GM11168 (cell line): ENCODE measurements around the gene TRIO.

ENCODE experiments used
- in situ Hi-C: fragments of 300-500 bp; cut with MboI; formaldehyde crosslinking; loops from one replicate; pipeline ENCODE4 v1.12.0; 2022; ENCODE audit warnings: low sequenced_read_pairs; ENCODE audit not compliant: unreplicated experiment

TRIO gene

DNA sequence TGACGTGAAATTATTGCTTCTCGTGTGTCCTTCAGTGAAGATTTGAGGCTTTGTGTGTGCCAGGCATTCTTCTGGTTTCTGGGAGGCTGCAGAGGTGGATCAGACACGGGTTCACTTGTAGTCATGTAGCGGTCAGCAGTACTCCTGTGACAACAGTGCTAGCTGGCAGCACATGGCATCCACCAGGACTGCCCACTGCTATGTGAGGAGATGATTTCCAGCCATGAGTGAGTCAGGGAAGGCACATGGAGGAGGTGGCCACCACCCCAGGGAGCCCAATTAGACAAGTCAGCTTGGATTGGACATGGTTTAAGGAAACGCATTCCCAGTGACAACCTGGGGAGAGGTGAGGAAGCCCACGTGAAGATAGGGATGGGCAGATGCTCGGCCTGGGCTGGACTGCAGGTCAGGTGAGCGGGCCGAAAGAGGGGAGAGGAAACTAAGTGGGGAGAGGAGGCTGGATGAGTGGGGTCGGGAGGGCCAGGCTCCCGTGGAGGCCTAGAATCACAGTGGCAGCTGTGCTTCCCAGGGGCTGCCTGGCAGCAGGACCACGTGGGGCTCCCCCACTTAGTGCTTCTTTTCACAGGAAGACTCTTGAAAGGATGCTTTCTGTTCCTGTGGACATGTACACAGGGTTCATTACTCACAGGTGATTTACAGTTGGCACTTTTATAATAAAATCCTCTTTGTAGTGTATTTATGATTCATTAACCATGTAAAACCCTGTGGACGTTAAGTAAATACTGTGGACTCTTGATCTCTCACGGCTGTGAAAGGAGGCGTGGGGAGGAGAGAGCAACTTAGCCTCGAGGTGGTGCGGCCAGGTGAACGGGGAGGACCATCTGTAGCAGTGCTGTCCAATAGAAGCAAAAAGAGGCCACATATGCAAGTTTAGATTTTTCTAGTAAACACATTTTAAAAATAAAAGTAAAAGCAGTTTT lies 358.5 kb downstream of the TRIO start:
- in situ Hi-C loops: no loop called here

DNA sequence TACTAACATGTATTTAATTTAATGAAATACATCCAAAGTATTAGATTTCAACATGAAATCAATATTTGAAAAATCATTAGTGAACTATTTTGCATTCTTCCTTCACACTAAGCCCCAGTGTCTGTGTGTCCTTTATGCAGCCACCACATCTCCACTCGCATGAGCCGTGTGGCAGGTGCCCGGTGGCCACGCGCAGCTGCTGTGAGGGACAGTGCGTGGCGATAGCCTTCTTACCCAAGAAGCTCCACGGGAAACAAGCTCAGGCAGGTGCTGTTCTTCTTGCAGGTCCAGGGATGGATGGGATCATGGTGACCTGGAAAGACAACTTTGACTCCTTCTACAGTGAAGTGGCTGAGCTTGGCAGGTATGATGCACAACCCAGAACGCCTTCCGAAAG lies 359.1 kb downstream of the TRIO start:
- in situ Hi-C loops: no loop called here

- in situ Hi-C loops: no loop called here
Measured at GRCh38 chr5:14503017-14503680, 360.0 kb downstream of the TRIO start.

GRCh38 chr5:14503681-14504331 lies 360.7 kb downstream of the TRIO start:
- in situ Hi-C loops: no loop called here

- in situ Hi-C loops: no loop called here
Measured at GRCh38 chr5:14504332-14504727, 361.2 kb downstream of the TRIO start.

DNA sequence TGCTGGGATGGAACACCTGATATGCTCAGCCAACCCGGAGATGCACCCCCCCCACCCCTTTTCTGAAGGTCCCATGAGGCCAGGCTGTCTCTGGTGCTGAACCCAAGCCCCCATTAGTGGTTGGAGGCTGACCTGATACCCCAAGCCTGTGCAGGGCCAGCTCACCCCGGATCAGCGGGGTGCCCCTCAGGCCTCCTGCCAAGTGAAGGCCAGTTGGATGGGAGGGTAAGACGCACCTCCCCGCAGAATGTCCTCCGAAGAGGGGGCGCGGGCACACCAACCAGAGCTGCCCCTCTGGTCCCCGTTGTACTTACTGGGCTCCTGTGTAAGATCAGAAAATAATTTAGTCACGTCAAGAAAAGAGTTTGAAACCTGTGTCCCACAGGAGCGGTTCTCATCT lies 361.7 kb downstream of the TRIO start:
- in situ Hi-C loops: no loop called here

DNA sequence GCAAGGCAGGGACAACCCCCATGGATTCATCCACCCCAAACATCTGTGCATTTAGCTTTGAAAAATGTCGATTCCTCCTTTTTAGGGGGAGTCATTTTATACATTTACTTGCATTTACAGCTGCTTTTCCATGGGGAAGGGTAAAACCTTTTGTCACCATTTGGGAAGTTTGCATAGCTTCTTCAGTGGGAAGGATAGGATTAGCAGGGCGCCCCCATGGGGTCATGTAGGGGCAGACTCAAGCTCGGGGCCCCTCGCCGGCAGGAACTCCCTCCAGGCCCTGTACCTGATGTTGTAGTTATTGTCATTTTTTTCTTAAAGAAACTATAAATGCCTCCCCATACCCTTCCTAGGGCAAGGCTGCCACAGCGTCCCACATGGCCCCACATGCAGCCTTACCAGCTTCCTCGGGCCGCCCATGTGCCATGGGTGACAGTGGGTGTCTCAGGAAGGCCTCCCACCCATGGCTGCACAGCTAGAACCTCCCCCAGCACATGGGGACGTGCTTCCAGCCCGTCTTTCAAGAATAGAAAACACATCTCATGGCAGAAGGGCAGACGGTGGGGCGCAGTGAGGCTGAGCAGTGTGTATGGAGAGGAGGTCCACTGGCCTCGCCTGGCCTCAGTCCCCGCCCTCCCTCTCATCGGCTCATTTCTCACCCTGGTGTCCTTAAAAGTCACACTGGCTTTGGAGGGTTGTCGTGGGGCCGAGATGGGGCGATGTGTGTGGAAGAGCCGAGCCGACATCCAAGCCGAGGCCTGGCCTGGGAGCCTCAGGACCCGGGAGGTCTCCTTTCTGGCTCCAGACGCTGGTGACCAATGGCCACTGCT lies 362.4 kb downstream of the TRIO start:
- in situ Hi-C loops: no loop called here

GRCh38 chr5:14506140-14506538 lies 363.0 kb downstream of the TRIO start:
- in situ Hi-C loops: no loop called here

DNA sequence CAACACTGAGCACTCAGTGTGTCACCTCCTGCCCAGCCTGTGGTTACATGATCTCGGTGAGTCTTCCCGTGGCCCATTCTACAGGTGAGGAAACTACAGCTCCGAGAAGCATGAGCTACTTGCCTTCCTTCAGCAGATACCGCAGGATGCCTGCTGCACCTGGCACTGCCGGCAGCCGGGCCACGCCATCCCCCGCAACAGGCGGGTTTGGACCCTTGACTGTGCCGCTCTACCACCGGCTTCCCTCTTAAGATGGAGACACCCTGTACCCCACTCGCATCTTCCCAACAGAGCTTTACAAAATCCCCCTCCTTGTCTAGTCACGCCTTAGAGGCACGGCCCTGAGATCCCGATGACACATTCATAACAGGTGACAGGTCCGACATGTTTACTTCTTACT lies 363.5 kb downstream of the TRIO start:
- in situ Hi-C loops: no loop called here

DNA sequence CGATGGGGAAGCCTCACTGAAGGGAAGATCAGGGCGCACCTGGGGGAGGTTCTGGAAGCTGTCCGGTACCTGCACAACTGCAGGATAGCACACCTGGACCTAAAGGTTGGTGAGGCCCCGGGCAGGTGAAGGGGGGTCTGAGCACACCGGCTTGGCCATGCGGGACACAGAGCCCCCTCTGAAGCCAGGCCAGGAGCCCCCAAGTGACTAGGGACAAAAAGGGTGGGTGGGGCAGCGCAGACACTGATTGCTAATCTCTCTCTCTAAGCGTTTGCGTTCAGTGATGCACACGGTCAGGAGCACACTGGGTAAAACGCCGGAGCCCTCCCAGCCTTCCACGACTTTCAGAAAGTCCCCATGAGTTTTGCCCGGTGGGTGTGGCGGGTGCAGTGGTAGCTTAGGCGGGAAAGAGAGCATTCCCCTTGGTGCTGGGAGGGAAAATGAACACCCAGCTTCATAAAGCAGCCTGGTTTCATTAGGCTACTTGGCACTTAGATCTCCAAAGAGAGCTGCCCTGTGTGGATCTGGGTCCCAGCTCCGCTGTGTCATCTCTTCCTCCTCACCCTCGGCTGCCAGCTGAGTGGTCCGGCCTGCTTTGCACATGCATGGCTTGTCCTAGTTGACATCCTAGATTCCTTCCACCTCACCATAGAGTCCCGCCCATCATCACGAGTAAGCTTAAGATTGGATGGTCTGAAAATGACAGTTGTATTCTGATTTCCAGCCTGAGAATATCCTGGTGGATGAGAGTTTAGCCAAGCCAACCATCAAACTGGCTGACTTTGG lies 364.2 kb downstream of the TRIO start:
- in situ Hi-C loops: no loop called here

GRCh38 chr5:14508046-14508445 lies 364.9 kb downstream of the TRIO start:
- in situ Hi-C loops: no loop called here

- in situ Hi-C loops: no loop called here
Measured at GRCh38 chr5:14509556-14509955, 366.4 kb downstream of the TRIO start.

DNA sequence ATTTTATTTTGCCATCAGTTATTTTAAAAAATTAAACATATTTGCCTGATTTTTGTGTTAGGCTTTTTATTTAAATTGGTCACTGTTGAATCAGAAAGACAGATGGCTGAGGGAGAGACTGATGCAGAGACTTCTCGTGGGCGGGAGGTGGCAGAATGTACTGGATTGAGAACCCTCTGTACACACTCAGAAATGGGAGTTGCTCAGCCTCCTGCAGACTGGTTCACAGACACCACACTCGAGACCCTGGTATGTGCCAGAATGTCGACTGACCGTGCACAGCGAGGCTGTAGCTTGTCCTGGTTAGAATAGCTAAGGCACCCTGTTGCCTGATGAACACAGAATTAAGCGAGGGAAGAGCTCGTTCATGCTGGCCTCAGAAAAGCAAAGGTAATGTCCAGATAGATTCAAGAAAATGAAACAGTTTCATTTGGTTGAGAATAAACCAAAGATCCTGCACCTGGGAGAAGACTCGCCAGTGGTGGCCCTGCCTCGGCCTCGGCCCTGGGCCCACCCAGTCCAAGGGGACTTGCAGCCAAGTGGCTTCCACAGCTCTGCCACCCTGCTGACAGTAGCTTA lies 367.1 kb downstream of the TRIO start:
- in situ Hi-C loops: no loop called here

DNA sequence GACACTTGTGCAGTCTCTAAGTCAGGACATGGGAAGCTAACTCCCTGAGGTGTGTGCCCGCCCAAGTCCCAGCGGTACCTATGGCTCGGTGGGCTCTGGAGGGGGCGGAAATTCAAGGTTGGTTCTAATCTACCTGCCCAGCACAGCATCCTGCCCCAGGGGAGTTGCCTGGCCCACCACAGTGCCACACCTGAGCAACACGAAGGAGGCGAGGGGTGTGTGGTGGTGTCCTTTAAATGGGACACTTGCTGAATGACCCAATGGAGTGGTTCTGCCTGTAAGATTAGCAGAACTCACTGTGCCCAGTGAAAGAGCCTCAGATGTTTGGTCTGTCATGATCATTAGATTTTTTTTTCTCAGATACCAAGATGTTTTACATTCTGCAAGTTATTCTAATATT lies 367.7 kb downstream of the TRIO start:
- in situ Hi-C loops: no loop called here

DNA sequence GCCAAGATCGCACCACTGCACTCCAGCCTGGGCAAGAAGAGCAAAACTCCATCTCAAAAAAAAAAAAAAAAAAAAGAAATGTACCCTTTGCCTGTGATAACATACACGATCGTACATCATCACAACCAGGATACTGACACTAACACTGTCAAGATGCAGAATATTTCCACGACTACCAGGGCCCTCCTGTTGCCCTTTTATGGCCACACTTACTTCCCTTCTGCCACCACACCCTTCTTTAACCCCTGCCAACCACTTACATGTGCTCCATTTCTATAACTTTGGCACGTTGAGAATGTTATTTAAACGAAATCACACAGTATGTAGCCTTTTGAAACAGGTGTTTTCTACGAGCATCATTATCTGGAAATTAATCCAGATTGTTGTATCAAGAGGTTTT lies 369.4 kb downstream of the TRIO start:
- in situ Hi-C loops: no loop called here

DNA sequence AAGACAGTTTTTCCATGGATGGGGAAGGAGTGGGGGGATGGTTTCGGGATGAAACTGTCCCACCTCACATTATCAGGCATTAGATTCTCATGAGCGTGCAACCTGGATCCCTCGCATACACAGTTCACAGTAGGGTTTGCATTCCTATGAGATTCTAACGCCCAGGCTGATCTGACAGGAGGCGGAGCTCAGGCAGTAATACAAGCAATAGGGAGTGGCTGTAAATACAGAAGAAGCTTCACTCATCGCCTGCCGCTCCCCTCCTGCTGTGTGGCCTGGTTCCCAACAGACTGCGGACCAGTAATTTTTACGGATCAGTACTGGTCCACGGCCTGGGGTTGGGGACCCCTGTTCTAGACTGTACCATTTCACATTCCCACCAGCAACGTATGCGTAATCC lies 370.1 kb downstream of the TRIO start:
- in situ Hi-C loops: no loop called here

DNA sequence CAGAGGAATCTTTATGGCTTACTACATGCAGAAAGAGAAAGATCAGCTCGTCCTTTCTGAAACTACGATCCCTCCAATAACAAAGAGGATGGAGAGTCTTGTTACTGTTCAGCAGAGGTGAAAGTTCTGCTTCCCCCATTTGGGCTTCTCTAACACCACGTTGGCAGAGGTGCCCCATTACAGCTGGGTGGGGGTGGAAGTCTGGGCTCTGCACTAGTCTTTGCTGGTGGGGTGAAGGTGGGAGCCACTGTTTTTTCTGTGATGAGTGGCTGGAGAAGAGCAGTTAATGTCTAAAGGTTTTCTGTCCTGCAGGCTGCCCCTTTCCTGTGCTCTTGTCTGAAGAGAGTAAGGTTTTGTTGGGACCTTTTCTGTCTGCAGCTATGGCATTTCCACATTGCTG lies 373.8 kb downstream of the TRIO start:
- in situ Hi-C loops: no loop called here

DNA sequence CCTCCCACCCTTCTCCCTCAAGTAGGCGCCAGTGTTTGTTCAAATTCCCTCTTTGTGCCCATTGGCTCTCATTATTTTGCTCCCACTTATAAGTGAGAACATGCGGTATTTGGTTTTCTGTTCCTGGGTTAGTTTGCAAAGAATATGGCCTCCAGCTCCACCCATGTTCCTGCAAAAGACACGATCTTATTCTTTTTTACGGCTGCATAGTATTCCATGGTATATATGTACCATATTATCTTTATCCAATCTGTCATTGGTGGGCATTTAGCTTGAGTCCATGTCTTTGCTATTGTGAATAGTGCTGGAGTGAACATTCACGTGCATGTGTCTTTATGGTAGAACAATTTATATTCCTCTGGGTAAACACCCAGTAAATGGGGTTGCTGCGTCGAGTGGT lies 375.5 kb downstream of the TRIO start:
- in situ Hi-C loops: no loop called here

DNA sequence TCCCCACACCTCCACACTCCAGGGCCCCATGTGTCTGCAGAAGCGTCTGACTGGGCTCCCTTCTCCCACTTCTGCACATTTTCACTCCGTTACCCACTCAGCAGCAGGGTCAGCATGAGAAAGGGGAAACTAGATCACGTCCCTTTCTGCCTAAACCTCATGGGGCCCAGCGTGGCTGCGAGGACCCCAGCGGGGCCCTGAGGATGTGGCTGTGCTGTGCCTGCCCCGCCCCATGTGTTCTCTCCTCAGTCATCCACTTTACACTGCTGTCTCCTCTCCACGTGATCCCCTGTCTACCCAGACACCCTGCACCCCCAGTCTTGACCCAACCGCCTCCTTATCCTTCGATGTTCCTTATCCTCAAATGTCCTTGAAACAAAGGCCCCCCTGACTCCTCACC lies 378.6 kb downstream of the TRIO start:
- in situ Hi-C loops: no loop called here
